Measurements from ENCODE around the gene KCNH8.
"Not testable (repeated sequence)": the region's sequence is repeated elsewhere in the genome, so short reads cannot be mapped to it uniquely, and the experiment has no call there.

KCNH8 gene

GRCh38 chr3:19147905-19148767 lies at the start of gene KCNH8:
Gene KCNH8, plus strand, starts transcription at chr3:19148510. Its CDS starts 210 bp downstream, at chr3:19148720.
- no peaks in the 10 kb centered on the region for H3K9me3 ChIP-seq (ENCODE audit: control insufficient read depth, insufficient read depth, low read depth, low read length)
- peak within 1 kb of the TSS; percentile 72 for H3K27ac ChIP-seq (ENCODE audit: low read depth, low read length)
- peaks cover 2% of the 10 kb centered on the region for H3K4me1 ChIP-seq (ENCODE audit: control insufficient read depth, insufficient read depth, low read length)
- H3K36me3 ChIP-seq (ENCODE audit: control insufficient read depth, insufficient read depth, low read length), result no peaks in the 10 kb centered on the region
- peak within 1 kb of the TSS; percentile 80 for H3K9ac ChIP-seq (ENCODE audit: low read length)
- peak within 1 kb of the TSS; percentile 95 for H3K4me3 ChIP-seq (ENCODE audit: low read depth, low read length)
- peaks cover 15% of the 10 kb centered on the region for H3K27me3 ChIP-seq (ENCODE audit: control insufficient read depth, insufficient read depth, low read length)

GRCh38 chr3:19102654-19103290 lies 45.5 kb upstream of the KCNH8 start:
- H3K27ac ChIP-seq (ENCODE audit: low read depth, low read length); H3K4me1 ChIP-seq (ENCODE audit: control insufficient read depth, insufficient read depth, low read length); H3K27me3 ChIP-seq (ENCODE audit: control insufficient read depth, insufficient read depth, low read length); H3K36me3 ChIP-seq (ENCODE audit: control insufficient read depth, insufficient read depth, low read length): not testable (repeated sequence)
- H3K9me3 ChIP-seq (ENCODE audit: control insufficient read depth, insufficient read depth, low read depth, low read length), result peaks cover 20% of the 10 kb centered on the region
- peak overlapping the region; percentile 89 for H3K9ac ChIP-seq (ENCODE audit: low read length)
- peak overlapping the region; percentile 63 for H3K4me3 ChIP-seq (ENCODE audit: low read depth, low read length)

GRCh38 chr3:19103510-19103909 lies 44.8 kb upstream of the KCNH8 start:
- H3K9me3 ChIP-seq (ENCODE audit: control insufficient read depth, insufficient read depth, low read depth, low read length), result peaks cover 21% of the 10 kb centered on the region
- H3K36me3 ChIP-seq (ENCODE audit: control insufficient read depth, insufficient read depth, low read length), result no peaks in the 10 kb centered on the region; the same call in 1 of the 2 replicates
- H3K27me3 ChIP-seq (ENCODE audit: control insufficient read depth, insufficient read depth, low read length), result no peaks in the 10 kb centered on the region
- no peak overlapping the region for H3K9ac ChIP-seq (ENCODE audit: low read length)
- H3K4me1 ChIP-seq (ENCODE audit: control insufficient read depth, insufficient read depth, low read length), result peaks cover 6% of the 10 kb centered on the region; the same call in 1 of the 2 replicates
- peak overlapping the region; percentile 63 for H3K4me3 ChIP-seq (ENCODE audit: low read depth, low read length)
- H3K27ac ChIP-seq (ENCODE audit: low read depth, low read length), result no peak overlapping the region

DNA sequence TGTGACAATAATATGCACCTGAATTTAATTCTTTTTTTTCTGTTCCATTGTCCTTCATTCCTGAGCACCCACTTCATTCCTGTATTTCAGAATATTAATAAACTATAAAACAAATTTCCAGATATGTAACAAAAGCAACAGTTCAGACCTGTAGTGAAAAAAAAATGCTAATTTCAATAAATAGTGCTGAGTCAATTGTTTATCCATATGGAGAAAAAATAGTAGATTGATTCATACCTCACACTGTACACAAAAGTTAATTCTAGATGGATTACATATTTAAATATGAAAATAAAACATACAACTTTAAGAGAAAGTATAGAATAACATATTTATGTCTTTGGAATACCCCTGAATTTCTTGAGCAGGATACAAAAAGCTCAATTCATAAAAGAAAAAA lies 43.9 kb upstream of the KCNH8 start:
- Histone ChIP-seq H3K4me3 (ENCODE audit: low read depth, low read length) (no peak overlapping the region), H3K27me3 (ENCODE audit: control insufficient read depth, insufficient read depth, low read length) (no peaks in the 10 kb centered on the region), H3K9me3 (ENCODE audit: control insufficient read depth, insufficient read depth, low read depth, low read length) (peaks cover 21% of the 10 kb centered on the region), H3K36me3 (ENCODE audit: control insufficient read depth, insufficient read depth, low read length) (no peaks in the 10 kb centered on the region; the same call in 1 of the 2 replicates), H3K4me1 (ENCODE audit: control insufficient read depth, insufficient read depth, low read length) (peaks cover 6% of the 10 kb centered on the region; the same call in 1 of the 2 replicates), H3K9ac (ENCODE audit: low read length) (no peak overlapping the region), H3K27ac (ENCODE audit: low read depth, low read length) (no peak overlapping the region)

DNA sequence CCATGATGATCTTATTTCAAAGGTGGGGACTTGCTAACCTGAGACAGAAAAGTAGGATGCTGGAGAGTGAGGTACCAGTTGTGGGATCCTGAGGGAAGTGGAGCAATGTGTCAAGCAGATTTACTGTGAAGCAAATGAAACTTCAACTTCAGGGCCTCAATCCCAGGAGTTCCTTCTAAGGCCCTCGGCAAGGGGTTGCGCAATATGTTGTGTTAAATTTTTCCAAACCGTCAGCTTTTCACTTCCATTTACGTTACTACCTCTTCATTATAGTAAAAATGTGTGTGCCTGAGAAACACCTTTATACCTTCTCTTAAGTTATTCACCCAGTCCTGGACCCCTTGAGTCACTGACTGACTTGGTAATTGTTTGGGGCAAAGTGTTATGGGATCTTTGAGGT lies 42.5 kb upstream of the KCNH8 start:
- peaks cover 6% of the 10 kb centered on the region; the same call in 1 of the 2 replicates for H3K4me1 ChIP-seq (ENCODE audit: control insufficient read depth, insufficient read depth, low read length)
- peaks cover 21% of the 10 kb centered on the region for H3K9me3 ChIP-seq (ENCODE audit: control insufficient read depth, insufficient read depth, low read depth, low read length)
- H3K27me3 ChIP-seq (ENCODE audit: control insufficient read depth, insufficient read depth, low read length), result no peaks in the 10 kb centered on the region
- H3K4me3 ChIP-seq (ENCODE audit: low read depth, low read length), result no peak overlapping the region
- H3K9ac ChIP-seq (ENCODE audit: low read length), result no peak overlapping the region
- H3K27ac ChIP-seq (ENCODE audit: low read depth, low read length), result no peak overlapping the region
- H3K36me3 ChIP-seq (ENCODE audit: control insufficient read depth, insufficient read depth, low read length), result no peaks in the 10 kb centered on the region; the same call in 1 of the 2 replicates

- no peaks in the 10 kb centered on the region; the same call in 1 of the 2 replicates for H3K36me3 ChIP-seq (ENCODE audit: control insufficient read depth, insufficient read depth, low read length)
These were observed 42.0 kb upstream of the KCNH8 start for GRCh38 chr3:19106307-19106706.

GRCh38 chr3:19107719-19108118 lies 40.6 kb upstream of the KCNH8 start:
- Histone ChIP-seq H3K27ac (ENCODE audit: low read depth, low read length) (no peak overlapping the region), H3K4me1 (ENCODE audit: control insufficient read depth, insufficient read depth, low read length) (peaks cover 6% of the 10 kb centered on the region; the same call in 1 of the 2 replicates), H3K36me3 (ENCODE audit: control insufficient read depth, insufficient read depth, low read length) (no peaks in the 10 kb centered on the region; the same call in 1 of the 2 replicates), H3K27me3 (ENCODE audit: control insufficient read depth, insufficient read depth, low read length) (no peaks in the 10 kb centered on the region), H3K4me3 (ENCODE audit: low read depth, low read length) (no peak overlapping the region), H3K9me3 (ENCODE audit: control insufficient read depth, insufficient read depth, low read depth, low read length) (peaks cover 21% of the 10 kb centered on the region), H3K9ac (ENCODE audit: low read length) (no peak overlapping the region)

More at GRCh38 chr3:19106307-19106706, 42.0 kb upstream of the KCNH8 start:
- no peak overlapping the region for H3K9ac ChIP-seq (ENCODE audit: low read length)
- peaks cover 6% of the 10 kb centered on the region; the same call in 1 of the 2 replicates for H3K4me1 ChIP-seq (ENCODE audit: control insufficient read depth, insufficient read depth, low read length)
- H3K9me3 ChIP-seq (ENCODE audit: control insufficient read depth, insufficient read depth, low read depth, low read length), result peaks cover 21% of the 10 kb centered on the region
- no peak overlapping the region for H3K4me3 ChIP-seq (ENCODE audit: low read depth, low read length)
- H3K27ac ChIP-seq (ENCODE audit: low read depth, low read length), result no peak overlapping the region
- H3K27me3 ChIP-seq (ENCODE audit: control insufficient read depth, insufficient read depth, low read length), result no peaks in the 10 kb centered on the region

- Histone ChIP-seq H3K4me3 (ENCODE audit: low read depth, low read length) (no peak overlapping the region), H3K9ac (ENCODE audit: low read length) (no peak overlapping the region), H3K27me3 (ENCODE audit: control insufficient read depth, insufficient read depth, low read length) (no peaks in the 10 kb centered on the region), H3K9me3 (ENCODE audit: control insufficient read depth, insufficient read depth, low read depth, low read length) (peaks cover 21% of the 10 kb centered on the region), H3K27ac (ENCODE audit: low read depth, low read length) (no peak overlapping the region), H3K36me3 (ENCODE audit: control insufficient read depth, insufficient read depth, low read length) (no peaks in the 10 kb centered on the region; the same call in 1 of the 2 replicates), H3K4me1 (ENCODE audit: control insufficient read depth, insufficient read depth, low read length) (no peaks in the 10 kb centered on the region)
These were observed 37.9 kb upstream of the KCNH8 start for GRCh38 chr3:19110335-19110895.

- no peak overlapping the region for H3K27ac ChIP-seq (ENCODE audit: low read depth, low read length)
- peaks cover 12% of the 10 kb centered on the region for H3K9me3 ChIP-seq (ENCODE audit: control insufficient read depth, insufficient read depth, low read depth, low read length)
- no peak overlapping the region for H3K9ac ChIP-seq (ENCODE audit: low read length)
- H3K36me3 ChIP-seq (ENCODE audit: control insufficient read depth, insufficient read depth, low read length), result no peaks in the 10 kb centered on the region
- no peaks in the 10 kb centered on the region for H3K4me1 ChIP-seq (ENCODE audit: control insufficient read depth, insufficient read depth, low read length)
- no peaks in the 10 kb centered on the region for H3K27me3 ChIP-seq (ENCODE audit: control insufficient read depth, insufficient read depth, low read length)
- H3K4me3 ChIP-seq (ENCODE audit: low read depth, low read length), result no peak overlapping the region
These were observed 33.8 kb upstream of the KCNH8 start for GRCh38 chr3:19114461-19114860.

DNA sequence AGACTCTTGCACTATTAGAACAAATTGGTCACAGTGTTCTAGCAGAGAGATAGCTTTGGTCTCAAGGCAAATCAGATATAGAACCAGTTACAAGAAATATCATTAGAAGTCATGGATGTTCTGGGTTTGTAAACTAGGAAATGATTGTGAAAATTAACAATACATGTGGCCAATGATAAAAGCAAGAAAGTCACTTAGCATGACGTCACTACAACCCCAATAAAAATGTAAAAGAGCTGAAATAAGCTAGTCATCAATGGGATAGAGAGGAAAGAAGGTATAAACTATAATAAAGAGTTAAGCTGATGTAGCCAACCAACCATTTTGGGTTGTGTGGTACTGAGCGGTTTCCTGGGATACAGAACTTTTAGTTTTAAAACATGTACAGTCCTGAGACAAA lies 32.1 kb upstream of the KCNH8 start:
- H3K27me3 ChIP-seq (ENCODE audit: control insufficient read depth, insufficient read depth, low read length), result no peaks in the 10 kb centered on the region
- no peak overlapping the region for H3K9ac ChIP-seq (ENCODE audit: low read length)
- no peak overlapping the region for H3K27ac ChIP-seq (ENCODE audit: low read depth, low read length)
- no peak overlapping the region for H3K4me3 ChIP-seq (ENCODE audit: low read depth, low read length)
- H3K36me3 ChIP-seq (ENCODE audit: control insufficient read depth, insufficient read depth, low read length), result no peaks in the 10 kb centered on the region
- no peaks in the 10 kb centered on the region for H3K4me1 ChIP-seq (ENCODE audit: control insufficient read depth, insufficient read depth, low read length)
- peaks cover 15% of the 10 kb centered on the region for H3K9me3 ChIP-seq (ENCODE audit: control insufficient read depth, insufficient read depth, low read depth, low read length)

DNA sequence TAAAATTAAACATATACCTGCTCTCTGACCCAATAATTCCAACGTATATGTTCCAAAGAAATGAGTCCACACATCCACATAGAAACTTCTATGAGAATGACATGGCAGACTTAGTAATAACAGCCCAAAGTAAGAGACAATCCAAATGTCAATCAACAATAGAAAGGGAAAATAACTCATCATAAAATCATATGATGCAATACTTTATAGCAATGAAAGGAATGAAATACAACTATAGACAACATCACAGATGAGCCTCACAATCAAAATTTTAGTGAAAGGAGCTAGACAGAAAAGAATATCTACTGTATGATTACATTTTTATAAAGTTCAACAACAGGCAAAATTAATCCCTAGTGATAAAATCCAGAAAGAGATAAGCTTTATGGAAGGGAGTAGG lies 23.6 kb upstream of the KCNH8 start:
- Histone ChIP-seq H3K9me3 (ENCODE audit: control insufficient read depth, insufficient read depth, low read depth, low read length) (0 out of 2 replicates have a peak, but pooled peaks cover 2% of the 10 kb centered on the region), H3K27ac (ENCODE audit: low read depth, low read length) (no peak overlapping the region), H3K4me1 (ENCODE audit: control insufficient read depth, insufficient read depth, low read length) (no peaks in the 10 kb centered on the region), H3K36me3 (ENCODE audit: control insufficient read depth, insufficient read depth, low read length) (no peaks in the 10 kb centered on the region), H3K4me3 (ENCODE audit: low read depth, low read length) (no peak overlapping the region), H3K27me3 (ENCODE audit: control insufficient read depth, insufficient read depth, low read length) (no peaks in the 10 kb centered on the region), H3K9ac (ENCODE audit: low read length) (no peak overlapping the region)

All from HUES6 (cell line).